H1 (cell line): Measurements from ENCODE around the gene FKBP5. TPM values are rescaled to one million over a fixed set of nuclear protein-coding genes. Genes with fewer than 3 reads are reported as not detected.

Experiments
- CTCF ChIA-PET: fragments of 300-600 bp; sonication (Branson Sonifier 250); formaldehyde crosslinking; loops from one replicate; lab custom pipeline; 2021; ENCODE audit not compliant: partially characterized antibody; lab: Charles Lee
- POLR2A ChIA-PET: fragments of 300-600 bp; sonication (Branson Sonifier 250); formaldehyde crosslinking; loops from one replicate; lab custom pipeline; 2021; ENCODE audit warnings: inconsistent platforms; ENCODE audit not compliant: partially characterized antibody; lab: Charles Lee
- DNase-seq, 2 experiments: peaks; one replicate each; pipeline versions ENCODE4 v3.0.0 to v3.0.0-alpha.2; 2010 to 2022; ENCODE audit warnings: low spot score in 2 of 2, low read depth in 1 of 2, mixed read lengths in 1 of 2
- FAIRE-seq: peaks from 2 replicates; lab custom pipeline; 2011; peaks lifted over from hg19 to GRCh38; lab: Jason Lieb, UNC
- H2AFZ ChIP-seq: 2 replicates; pipeline ENCODE4 v1.8.1; 2012; ENCODE audit warnings: low read length, inconsistent platforms
- H2AK5ac ChIP-seq: 2 replicates; pipeline ENCODE4 v1.6.1; 2013; ENCODE audit warnings: low read depth, low read length
- H2BK120ac ChIP-seq: replicated peaks from 2 replicates; pipeline ENCODE3; 2013; ENCODE audit warnings: low read depth, low read length, inconsistent platforms
- H2BK12ac ChIP-seq: 2 replicates; pipeline ENCODE4 v1.6.1; 2013; ENCODE audit warnings: low read depth, low read length
- H2BK15ac ChIP-seq: 2 replicates; pipeline ENCODE4 v1.6.1; 2013; ENCODE audit warnings: low read length
- H2BK20ac ChIP-seq: 2 replicates; pipeline ENCODE4 v1.6.1; 2013; ENCODE audit warnings: low read length
- H2BK5ac ChIP-seq: 2 replicates; pipeline ENCODE4 v1.6.1; 2013; ENCODE audit warnings: low read depth, low read length
- H3K14ac ChIP-seq: 2 replicates; pipeline ENCODE4 v1.6.1; 2013; ENCODE audit warnings: inconsistent platforms; ENCODE audit not compliant: insufficient read length
- H3K18ac ChIP-seq: 2 replicates; pipeline ENCODE4 v1.6.1; 2013; ENCODE audit warnings: low read length; ENCODE audit errors: extremely low read depth
- H3K23ac ChIP-seq: 2 replicates; pipeline ENCODE4 v1.6.1; 2013; ENCODE audit warnings: inconsistent platforms; ENCODE audit not compliant: insufficient read length
- H3K23me2 ChIP-seq: 2 replicates; pipeline ENCODE4 v1.6.1; 2013; ENCODE audit warnings: low read depth, low read length
- H3K27ac ChIP-seq: 2 replicates; pipeline ENCODE4 v1.6.1; 2011; ENCODE audit warnings: low read depth, low read length, inconsistent platforms
- H3K27me3 ChIP-seq, 4 experiments: replicated peaks in 1 of 4; 1 replicate in 1 of 4; 2 replicates in 3 of 4; pipeline versions ENCODE4 v1.6.1 to v1.8.1; 2011 to 2013; ENCODE audit warnings: low read length in 3 of 4, mild to moderate bottlenecking in 3 of 4, inconsistent platforms in 2 of 4, mixed read lengths in 2 of 4, moderate library complexity in 1 of 4; ENCODE audit not compliant: control insufficient read depth in 3 of 4, insufficient read depth in 3 of 4; ENCODE audit errors: extremely low read depth in 1 of 4
- H3K36me3 ChIP-seq, 4 experiments: 2 replicates each; pipeline versions ENCODE4 v1.6.1 to v1.8.1; 2011 to 2013; ENCODE audit warnings: mild to moderate bottlenecking in 4 of 4, low read length in 3 of 4, moderate library complexity in 2 of 4, control low read depth in 1 of 4, inconsistent platforms in 1 of 4; ENCODE audit not compliant: insufficient read depth in 4 of 4, control insufficient read depth in 2 of 4
- H3K4ac ChIP-seq: replicated peaks from 2 replicates; pipeline ENCODE3; 2013; ENCODE audit warnings: low read length, low read depth, mixed read lengths, inconsistent platforms; ENCODE audit not compliant: insufficient read length
- H3K4me1 ChIP-seq, 4 experiments: replicated peaks in 1 of 4; 1 replicate in 1 of 4; 2 replicates in 3 of 4; pipeline versions ENCODE4 v1.6.1 to v1.8.1; 2011 to 2013; ENCODE audit warnings: low read length in 3 of 4, inconsistent platforms in 2 of 4, mixed read lengths in 1 of 4; ENCODE audit not compliant: insufficient read depth in 4 of 4, control insufficient read depth in 3 of 4
- H3K4me2 ChIP-seq, 2 experiments: 2 replicates each; pipeline versions ENCODE4 v1.6.1 to v1.8.1; 2011 to 2013; ENCODE audit warnings: low read depth in 2 of 2, low read length in 2 of 2, control low read depth in 1 of 2, inconsistent platforms in 1 of 2, mild to moderate bottlenecking in 1 of 2; ENCODE audit not compliant: insufficient read depth in 1 of 2
- H3K4me3 ChIP-seq, 4 experiments: fragments of 200-600, 300-600 bp in 1 of 4; sonication (generic), shearing (Covaris generic), sonication (Bioruptor Twin) in 1 of 4; 2 replicates each; pipeline versions ENCODE4 v1.5.1 to v1.8.1; 2011 to 2016; ENCODE audit warnings: low read length in 4 of 4, low read depth in 3 of 4, control low read depth in 2 of 4, inconsistent platforms in 2 of 4, mild to moderate bottlenecking in 2 of 4, mixed read lengths in 1 of 4, moderate library complexity in 1 of 4; ENCODE audit not compliant: insufficient read depth in 2 of 4; ENCODE audit errors: extremely low read depth in 1 of 4
- H3K56ac ChIP-seq: replicated peaks from 2 replicates; pipeline ENCODE3; 2013; ENCODE audit warnings: low read depth, mild to moderate bottlenecking, mixed read lengths, low read length, inconsistent platforms; ENCODE audit not compliant: insufficient read length
- H3K79me1 ChIP-seq: 2 replicates; pipeline ENCODE4 v1.6.1; 2013; ENCODE audit warnings: low read depth, low read length, control low read depth
- H3K79me2 ChIP-seq, 2 experiments: 2 replicates each; pipeline versions ENCODE4 v1.6.1 to v1.8.1; 2012 to 2013; ENCODE audit warnings: low read length in 2 of 2, mild to moderate bottlenecking in 2 of 2, inconsistent platforms in 1 of 2; ENCODE audit not compliant: insufficient read depth in 2 of 2, control insufficient read depth in 1 of 2
- H3K9ac ChIP-seq, 4 experiments: replicated peaks in 1 of 4; 1 replicate in 1 of 4; 2 replicates in 3 of 4; pipeline versions ENCODE4 v1.6.1 to v1.8.1; 2011 to 2013; ENCODE audit warnings: low read depth in 3 of 4, low read length in 3 of 4, control low read depth in 2 of 4, mild to moderate bottlenecking in 2 of 4, moderate library complexity in 2 of 4, inconsistent platforms in 1 of 4; ENCODE audit errors: extremely low read depth in 1 of 4
- H3K9me3 ChIP-seq, 2 experiments: 2 replicates each; pipeline versions ENCODE4 v1.6.1 to v1.8.1; 2012 to 2013; ENCODE audit warnings: mild to moderate bottlenecking in 2 of 2, moderate library complexity in 2 of 2, control low read depth in 1 of 2, inconsistent platforms in 1 of 2, low read depth in 1 of 2, low read length in 1 of 2, mixed read lengths in 1 of 2; ENCODE audit not compliant: insufficient read depth in 2 of 2
- H4K20me1 ChIP-seq, 2 experiments: replicated peaks in 1 of 2; 2 replicates each; pipeline versions ENCODE3 to v1.8.1; 2011 to 2013; ENCODE audit warnings: inconsistent platforms in 2 of 2, low read length in 2 of 2, mild to moderate bottlenecking in 1 of 2; ENCODE audit not compliant: insufficient read depth in 2 of 2, control insufficient read depth in 1 of 2
- H4K5ac ChIP-seq: 2 replicates; pipeline ENCODE4 v1.6.1; 2013; ENCODE audit warnings: low read length, low read depth, mixed read lengths, inconsistent platforms; ENCODE audit not compliant: insufficient read length
- H4K8ac ChIP-seq: 2 replicates; pipeline ENCODE4 v1.8.0; 2013; ENCODE audit warnings: mild to moderate bottlenecking, moderate library complexity, low read length, inconsistent platforms; ENCODE audit not compliant: insufficient read depth; ENCODE audit errors: extremely low read depth
- H4K91ac ChIP-seq: replicated peaks from 2 replicates; pipeline ENCODE3; 2013; ENCODE audit warnings: low read length, mixed read lengths, inconsistent platforms; ENCODE audit not compliant: insufficient read length
- CBX8 ChIP-seq: fragments of 300-800, 300-1000 bp; sonication (generic); IDR thresholded peaks from 2 replicates; pipeline ENCODE4 v1.7.1; 2016; ENCODE audit warnings: low read depth, low read length, borderline replicate concordance
- CHD1 ChIP-seq: IDR thresholded peaks from 2 replicates; pipeline ENCODE4 v1.6.1; 2012; ENCODE audit warnings: low read depth, low read length, improper control_type of control experiment
- CHD2 ChIP-seq: IDR thresholded peaks from 2 replicates; pipeline ENCODE4 v1.6.1; 2012; ENCODE audit warnings: low read length, improper control_type of control experiment
- HDAC6 ChIP-seq: IDR thresholded peaks from one replicate; pipeline ENCODE4 v1.7.1; 2012; ENCODE audit warnings: low read depth, mild to moderate bottlenecking, inconsistent platforms, low read length, moderate library complexity
- JUN ChIP-seq: IDR thresholded peaks from 2 replicates; pipeline ENCODE4 v1.6.1; 2011; ENCODE audit warnings: low read depth, mild to moderate bottlenecking, improper control_type of control experiment, low read length
- POU5F1 ChIP-seq: IDR thresholded peaks from 2 replicates; pipeline ENCODE4 v1.6.1; 2011; ENCODE audit warnings: low read depth, mild to moderate bottlenecking, low read length, moderate library complexity
- RBBP5 ChIP-seq: IDR thresholded peaks from 2 replicates; pipeline ENCODE4 v1.7.1; 2012; ENCODE audit warnings: low read depth, mild to moderate bottlenecking, inconsistent platforms, low read length, moderate library complexity, borderline replicate concordance
- RFX5 ChIP-seq: IDR thresholded peaks from 2 replicates; pipeline ENCODE4 v1.6.1; 2011; ENCODE audit warnings: low read depth, low read length, improper control_type of control experiment, borderline replicate concordance
- RNF2 ChIP-seq: fragments of 200-900, 300-1000 bp; sonication (generic); IDR thresholded peaks from 2 replicates; pipeline ENCODE4 v1.7.1; 2016; ENCODE audit warnings: borderline replicate concordance, low read depth, mild to moderate bottlenecking, antibody characterized with exemption, low read length; ENCODE audit not compliant: poor library complexity, severe bottlenecking; ENCODE audit errors: missing control alignments
- WGBS, 2 experiments: shearing (Covaris generic) in 1 of 2; methylation state at CpG; one replicate each; pipeline versions ENCODE4 v1.1.6 to v1.1.7; 2013 to 2015; ENCODE audit warnings: low lambda C conversion rate in 2 of 2, mixed read lengths in 2 of 2, inconsistent platforms in 1 of 2, low coverage in 1 of 2, missing lambda C conversion rate in 1 of 2; ENCODE audit not compliant: insufficient replicate concordance in 2 of 2, insufficient coverage in 1 of 2, insufficient read length in 1 of 2; ENCODE audit errors: extremely low coverage in 1 of 2, missing lambda C conversion rate in 1 of 2; 5-methylcytosine and 5-hydroxymethylcytosine counted together
- polyA plus RNA-seq, 7 experiments: library from polyadenylated mRNA; depleted of rRNA in 3 of 7; stranded (reverse) in 5 of 7; unstranded in 2 of 7; fragments of >200 nt in 5 of 7; fragments of 200-250 nt in 2 of 7; gene quantifications; 1 replicate in 5 of 7; 2 replicates in 1 of 7; 4 replicates in 1 of 7; pipeline versions ENCODE4 v1.2.1 to v1.2.3, GENCODE V29; 2011 to 2013; ENCODE audit warnings: missing spikeins in 2 of 7, mixed read lengths in 2 of 7
- total RNA-seq: library from RNA; stranded (reverse); fragmentation: NEBNext Ultra II Directional; extraction: Animal tissue kit (Norgen Biotek cat#: 25700); gene quantifications from 2 replicates; pipeline ENCODE4 v1.2.1, GENCODE V29; 2021

Gene FKBP5
- total and polyA plus RNA-seq, 2 of the 8 experiments (the other 6 are each of a cell fraction or from before 2014, with no cell fraction given): 14.3 to 40.4 TPM

- 86% methylated on average over 3 of the region's 3 CpGs; no CpG with 5 or more reads in 1 of the 2 experiments for WGBS, 2 experiments
- CTCF ChIA-PET: no interaction called here
- H2BK120ac ChIP-seq: no peak overlapping the region
- no peak for TF ChIP-seq CHD1
- TF ChIP-seq HDAC6: no peak
- TF ChIP-seq RFX5: no peak
- TF ChIP-seq JUN: no peak
- TF ChIP-seq RBBP5: no peak
- no peak for TF ChIP-seq CHD2
- no peak for TF ChIP-seq CBX8
- no peak for TF ChIP-seq POU5F1
- TF ChIP-seq RNF2: no peak
- no peak overlapping the region for H2BK20ac ChIP-seq
- H2BK5ac ChIP-seq: no peak overlapping the region
- H3K79me2 ChIP-seq: peaks cover 4 to 57% of the 10 kb centered on the region in 2 experiments; a peak in 2 of 4 replicates
- no peaks in the 10 kb centered on the region for H3K23me2 ChIP-seq
- H3K36me3 ChIP-seq: no peaks in the 10 kb centered on the region
- no peak overlapping the region for H3K23ac ChIP-seq
- H3K4me1 ChIP-seq: peaks cover 2 to 10% (median 4%) of the 10 kb centered on the region in 4 experiments; a peak in 4 of 7 replicates
- POLR2A ChIA-PET: no interaction called here
- FAIRE-seq: no peak
- no peak overlapping the region for H3K4ac ChIP-seq
- no peak overlapping the region for H3K18ac ChIP-seq
- no peak overlapping the region for H2BK15ac ChIP-seq
- no peak overlapping the region for H2AFZ ChIP-seq
- no peak overlapping the region for H3K9ac ChIP-seq
- no peak overlapping the region for H3K4me3 ChIP-seq
- H4K8ac ChIP-seq: no peak overlapping the region
- no peak overlapping the region; the same call in 1 of the 2 replicates for H2BK12ac ChIP-seq
- H3K27ac ChIP-seq: no peak overlapping the region
- no peak overlapping the region for H4K5ac ChIP-seq
- H3K56ac ChIP-seq: no peak overlapping the region
- no peaks in the 10 kb centered on the region for H3K27me3 ChIP-seq
- no peaks in the 10 kb centered on the region for H4K20me1 ChIP-seq
- H4K91ac ChIP-seq: no peak overlapping the region
- no peak overlapping the region for H3K4me2 ChIP-seq
- no peak overlapping the region for H2AK5ac ChIP-seq
- DNase-seq: no peak
- H3K14ac ChIP-seq: no peak overlapping the region
- no peaks in the 10 kb centered on the region for H3K79me1 ChIP-seq
- H3K9me3 ChIP-seq: no peaks in the 10 kb centered on the region
Measured at GRCh38 chr6:35664945-35665344, 23.8 kb downstream of the FKBP5 start.
